Lower leg skin (tissue), 3 donors: ENCODE measurements around the gene OR4N2.
"Not testable (repeated sequence)": the region's sequence is repeated elsewhere in the genome, so short reads cannot be mapped to it uniquely, and the experiment has no call there.

Experiments used
- POLR2A ChIP-seq, 2 donors: fragments of 450-650 bp; IDR thresholded peaks; one replicate each; pipeline ENCODE4 v1.6.1; 2016 to 2017; ENCODE audit warnings: antibody characterized with exemption in 2 of 2, mild to moderate bottlenecking in 1 of 2, moderate library complexity in 1 of 2
- TF ChIP-seq, protein P1 (sequence below), 3 donors: fragments of 450-650 bp; IDR thresholded peaks; one replicate each; pipeline ENCODE4 v1.5.1; 2016; ENCODE audit warnings: antibody characterized with exemption in 3 of 3, mild to moderate bottlenecking in 3 of 3, moderate library complexity in 2 of 3

DNA sequence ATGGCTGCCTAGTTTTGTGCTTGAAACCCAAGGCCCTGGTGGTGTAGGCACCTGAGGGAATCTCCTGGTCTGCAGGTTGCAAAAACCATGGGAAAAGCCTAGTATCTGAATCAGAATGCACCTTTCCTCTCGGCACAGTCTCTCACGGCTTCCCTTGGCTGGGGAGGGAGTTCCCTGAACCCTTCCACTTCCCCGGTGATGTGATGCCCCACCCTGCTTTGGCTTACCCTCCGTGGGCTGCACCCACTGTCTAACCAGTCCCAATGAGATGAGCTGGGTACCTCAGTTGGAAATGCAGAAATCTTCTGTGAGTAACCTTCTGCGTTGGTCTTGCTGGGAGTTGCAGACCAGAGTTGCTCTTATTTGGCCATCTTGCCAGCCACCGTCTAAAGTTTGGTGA lies 17.4 kb downstream of the OR4N2 start:
- TF ChIP-seq, protein P1, sequence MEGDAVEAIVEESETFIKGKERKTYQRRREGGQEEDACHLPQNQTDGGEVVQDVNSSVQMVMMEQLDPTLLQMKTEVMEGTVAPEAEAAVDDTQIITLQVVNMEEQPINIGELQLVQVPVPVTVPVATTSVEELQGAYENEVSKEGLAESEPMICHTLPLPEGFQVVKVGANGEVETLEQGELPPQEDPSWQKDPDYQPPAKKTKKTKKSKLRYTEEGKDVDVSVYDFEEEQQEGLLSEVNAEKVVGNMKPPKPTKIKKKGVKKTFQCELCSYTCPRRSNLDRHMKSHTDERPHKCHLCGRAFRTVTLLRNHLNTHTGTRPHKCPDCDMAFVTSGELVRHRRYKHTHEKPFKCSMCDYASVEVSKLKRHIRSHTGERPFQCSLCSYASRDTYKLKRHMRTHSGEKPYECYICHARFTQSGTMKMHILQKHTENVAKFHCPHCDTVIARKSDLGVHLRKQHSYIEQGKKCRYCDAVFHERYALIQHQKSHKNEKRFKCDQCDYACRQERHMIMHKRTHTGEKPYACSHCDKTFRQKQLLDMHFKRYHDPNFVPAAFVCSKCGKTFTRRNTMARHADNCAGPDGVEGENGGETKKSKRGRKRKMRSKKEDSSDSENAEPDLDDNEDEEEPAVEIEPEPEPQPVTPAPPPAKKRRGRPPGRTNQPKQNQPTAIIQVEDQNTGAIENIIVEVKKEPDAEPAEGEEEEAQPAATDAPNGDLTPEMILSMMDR (IDR thresholded peaks at IDR 0.05): not testable (repeated sequence)
- TF ChIP-seq POLR2A (IDR thresholded peaks at IDR 0.05): not testable (repeated sequence)
